Measurements from ENCODE around the gene FHIT.

- no peak for TF ChIP-seq CTCF (conservative IDR thresholded peaks at IDR 0.05)
- no peak for TF ChIP-seq EZH2 (IDR thresholded peaks at IDR 0.05; ENCODE audit: low read depth)
Measured at GRCh38 chr3:59832702-59833101, 1418.5 kb downstream of the FHIT start.

Data from PC-9 (cell line).